Activated CD8-positive, alpha-beta T cell treated with anti-CD3 and anti-CD28 coated beads for 36 hours (primary cell): ENCODE results near the gene APPBP2. TPM values are rescaled to one million over a fixed set of nuclear protein-coding genes. Genes with fewer than 3 reads are reported as not detected.

ENCODE experiments used
- ATAC-seq: fragments of 200-7000 bp; cut with Tn5 transposase; one replicate; pipeline ENCODE4 v1.10.0; 2021; ENCODE audit warnings: mild to moderate bottlenecking, moderate library complexity
- CTCF ChIA-PET: fragments of 350-600 bp; sonication (Branson Sonifier 250); formaldehyde crosslinking; loops from one replicate; lab custom pipeline; 2021; ENCODE audit warnings: antibody characterized with exemption; lab: Charles Lee
- POLR2A ChIA-PET: fragments of 350-600 bp; sonication (Branson Sonifier 250); formaldehyde crosslinking; loops from one replicate; lab custom pipeline; 2021; ENCODE audit warnings: antibody characterized with exemption; lab: Charles Lee
- DNase-seq: peaks from one replicate; pipeline ENCODE4 v3.0.0-alpha.2; 2020
- H3K27ac Mint-ChIP-seq: one replicate; pipeline ENCODE4 v1.8.0; 2021; ENCODE audit warnings: mild to moderate bottlenecking, mixed read lengths
- H3K27me3 Mint-ChIP-seq: one replicate; pipeline ENCODE4 v1.8.0; 2021; ENCODE audit warnings: mixed read lengths
- H3K36me3 Mint-ChIP-seq: one replicate; pipeline ENCODE4 v1.8.0; 2021; ENCODE audit warnings: low read depth, mixed read lengths
- H3K4me1 Mint-ChIP-seq: one replicate; pipeline ENCODE4 v1.8.0; 2021; ENCODE audit warnings: low read depth, mixed read lengths
- H3K4me3 Mint-ChIP-seq: one replicate; pipeline ENCODE4 v1.8.0; 2021; ENCODE audit warnings: mild to moderate bottlenecking, moderate library complexity, mixed read lengths
- H3K9me3 Mint-ChIP-seq: one replicate; pipeline ENCODE4 v1.8.0; 2021; ENCODE audit warnings: mixed read lengths
- intact Hi-C: fragments of 100-400 bp; cut with micrococcal nuclease; formaldehyde crosslinking; loops from one replicate; pipeline ENCODE4 v1.10.0; 2022
- total RNA-seq, 2 experiments: library from RNA; stranded (reverse); gene quantifications; one replicate each; pipeline ENCODE4 v1.2.3, GENCODE V29; 2021
- TF ChIP-seq, protein P1 (sequence below): fragments of 200-600 bp; IDR thresholded peaks from one replicate; pipeline ENCODE4 v1.8.0; 2022; ENCODE audit warnings: antibody characterized with exemption, mild to moderate bottlenecking

The APPBP2 gene, protein sequence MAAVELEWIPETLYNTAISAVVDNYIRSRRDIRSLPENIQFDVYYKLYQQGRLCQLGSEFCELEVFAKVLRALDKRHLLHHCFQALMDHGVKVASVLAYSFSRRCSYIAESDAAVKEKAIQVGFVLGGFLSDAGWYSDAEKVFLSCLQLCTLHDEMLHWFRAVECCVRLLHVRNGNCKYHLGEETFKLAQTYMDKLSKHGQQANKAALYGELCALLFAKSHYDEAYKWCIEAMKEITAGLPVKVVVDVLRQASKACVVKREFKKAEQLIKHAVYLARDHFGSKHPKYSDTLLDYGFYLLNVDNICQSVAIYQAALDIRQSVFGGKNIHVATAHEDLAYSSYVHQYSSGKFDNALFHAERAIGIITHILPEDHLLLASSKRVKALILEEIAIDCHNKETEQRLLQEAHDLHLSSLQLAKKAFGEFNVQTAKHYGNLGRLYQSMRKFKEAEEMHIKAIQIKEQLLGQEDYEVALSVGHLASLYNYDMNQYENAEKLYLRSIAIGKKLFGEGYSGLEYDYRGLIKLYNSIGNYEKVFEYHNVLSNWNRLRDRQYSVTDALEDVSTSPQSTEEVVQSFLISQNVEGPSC
- total RNA-seq, result 10 to 100 TPM; 22.5 to 22.8 TPM

DNA sequence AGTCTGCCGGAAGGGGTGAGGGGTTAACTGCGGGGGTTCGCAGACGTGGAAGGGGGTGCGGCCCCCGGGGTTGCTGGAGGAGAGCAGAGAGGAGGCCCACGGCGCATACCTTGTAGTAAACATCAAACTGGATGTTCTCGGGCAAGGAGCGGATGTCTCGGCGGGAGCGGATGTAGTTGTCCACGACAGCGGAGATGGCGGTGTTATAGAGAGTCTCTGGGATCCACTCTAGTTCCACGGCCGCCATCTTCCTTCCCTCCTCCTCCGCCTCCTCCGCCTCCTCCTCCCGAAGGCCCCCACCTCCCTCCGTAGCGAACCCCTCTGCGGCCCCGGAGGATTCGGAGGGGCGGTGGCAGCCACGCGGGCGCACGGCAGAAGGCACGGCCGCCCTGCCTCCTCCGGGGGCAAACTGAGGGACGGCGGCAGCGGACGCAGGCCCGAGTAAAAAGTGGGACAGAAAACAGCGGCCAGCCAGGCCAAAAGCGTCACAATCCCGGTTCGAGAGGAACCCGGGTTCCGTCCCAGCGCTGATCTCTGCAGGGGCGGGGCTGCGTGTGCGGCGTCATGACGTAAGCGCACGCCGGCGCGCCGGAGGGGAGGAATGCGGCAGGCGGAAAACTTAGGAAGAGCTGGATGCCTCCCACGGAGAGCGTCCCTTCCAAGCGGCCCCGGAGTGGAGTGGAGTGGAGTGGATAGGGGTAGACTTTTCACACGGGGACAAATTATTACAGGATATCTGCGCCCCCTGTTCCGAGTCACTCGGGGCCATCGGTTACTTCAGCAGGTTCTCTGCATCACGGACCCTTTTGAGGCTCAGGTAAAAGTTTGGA lies at the start of gene APPBP2:
Gene APPBP2, minus strand, starts transcription at position 558 of the 830 bp plus-strand sequence. Its CDS starts 311 bp downstream, at position 247.
- Mint-ChIP-seq H3K27me3 (no peaks in the 10 kb centered on the region), H3K4me3 (peak within 1 kb of the TSS; percentile 99), H3K36me3 (peaks cover 6% of the 10 kb centered on the region), H3K4me1 (peaks cover 27% of the 10 kb centered on the region), H3K27ac (peak within 1 kb of the TSS; percentile 98), H3K9me3 (no peaks in the 10 kb centered on the region)
- ATAC-seq (peak; percentile 83), DNase-seq (peak; percentile 78)
- TF ChIP-seq, protein P1, sequence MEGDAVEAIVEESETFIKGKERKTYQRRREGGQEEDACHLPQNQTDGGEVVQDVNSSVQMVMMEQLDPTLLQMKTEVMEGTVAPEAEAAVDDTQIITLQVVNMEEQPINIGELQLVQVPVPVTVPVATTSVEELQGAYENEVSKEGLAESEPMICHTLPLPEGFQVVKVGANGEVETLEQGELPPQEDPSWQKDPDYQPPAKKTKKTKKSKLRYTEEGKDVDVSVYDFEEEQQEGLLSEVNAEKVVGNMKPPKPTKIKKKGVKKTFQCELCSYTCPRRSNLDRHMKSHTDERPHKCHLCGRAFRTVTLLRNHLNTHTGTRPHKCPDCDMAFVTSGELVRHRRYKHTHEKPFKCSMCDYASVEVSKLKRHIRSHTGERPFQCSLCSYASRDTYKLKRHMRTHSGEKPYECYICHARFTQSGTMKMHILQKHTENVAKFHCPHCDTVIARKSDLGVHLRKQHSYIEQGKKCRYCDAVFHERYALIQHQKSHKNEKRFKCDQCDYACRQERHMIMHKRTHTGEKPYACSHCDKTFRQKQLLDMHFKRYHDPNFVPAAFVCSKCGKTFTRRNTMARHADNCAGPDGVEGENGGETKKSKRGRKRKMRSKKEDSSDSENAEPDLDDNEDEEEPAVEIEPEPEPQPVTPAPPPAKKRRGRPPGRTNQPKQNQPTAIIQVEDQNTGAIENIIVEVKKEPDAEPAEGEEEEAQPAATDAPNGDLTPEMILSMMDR, result no peak
- intact Hi-C loops, result no loop called here
- CTCF ChIA-PET, result interaction anchor here (0.7 to 1.0 kb wide), 2 partner anchors 69 to 114 kb away, joined by 3 to 4 read pairs; no protein-coding TSS in a partner anchor
- POLR2A ChIA-PET, result interaction anchor here (0.7 to 1.1 kb wide), 4 partner anchors 74 to 151 kb away, joined by 3 to 8 read pairs (median 3); partner anchors contain the start of gene PPM1D

GRCh38 chr17:60573236-60574051 lies 47.4 kb upstream of the APPBP2 start:
- no peaks in the 10 kb centered on the region for H3K36me3 Mint-ChIP-seq
- TF ChIP-seq, protein P1, result no peak
- POLR2A ChIA-PET, result interaction anchor here (1.0 to 1.5 kb wide), 2 partner anchors 26 to 28 kb away, joined by 3 to 4 read pairs; no protein-coding TSS in a partner anchor
- intact Hi-C loops, result no loop called here
- CTCF ChIA-PET, result interaction anchor here (1.2 kb wide), 1 partner anchor 65 kb away, joined by 3 read pairs; no protein-coding TSS in a partner anchor
- H3K27ac Mint-ChIP-seq, result no peak overlapping the region
- H3K9me3 Mint-ChIP-seq, result no peaks in the 10 kb centered on the region
- no peak overlapping the region for H3K4me3 Mint-ChIP-seq
- ATAC-seq (no peak), DNase-seq (no peak)
- H3K4me1 Mint-ChIP-seq, result peaks cover 6% of the 10 kb centered on the region
- H3K27me3 Mint-ChIP-seq, result peaks cover 6% of the 10 kb centered on the region

GRCh38 chr17:60565233-60565632 lies 39.2 kb upstream of the APPBP2 start:
- intact Hi-C loops, result no loop called here
- ChIA-PET CTCF (interaction anchor here (0.6 to 1.6 kb wide), 2 partner anchors 10 to 73 kb away, joined by 3 to 6 read pairs; no protein-coding TSS in a partner anchor), POLR2A (no interaction called here)
- H3K36me3 Mint-ChIP-seq, result no peaks in the 10 kb centered on the region
- ATAC-seq (no peak), DNase-seq (no peak)
- H3K9me3 Mint-ChIP-seq, result no peaks in the 10 kb centered on the region
- no peaks in the 10 kb centered on the region for H3K27me3 Mint-ChIP-seq
- no peaks in the 10 kb centered on the region for H3K4me1 Mint-ChIP-seq
- no peak overlapping the region for H3K27ac Mint-ChIP-seq
- TF ChIP-seq, protein P1, result no peak
- no peak overlapping the region for H3K4me3 Mint-ChIP-seq

DNA sequence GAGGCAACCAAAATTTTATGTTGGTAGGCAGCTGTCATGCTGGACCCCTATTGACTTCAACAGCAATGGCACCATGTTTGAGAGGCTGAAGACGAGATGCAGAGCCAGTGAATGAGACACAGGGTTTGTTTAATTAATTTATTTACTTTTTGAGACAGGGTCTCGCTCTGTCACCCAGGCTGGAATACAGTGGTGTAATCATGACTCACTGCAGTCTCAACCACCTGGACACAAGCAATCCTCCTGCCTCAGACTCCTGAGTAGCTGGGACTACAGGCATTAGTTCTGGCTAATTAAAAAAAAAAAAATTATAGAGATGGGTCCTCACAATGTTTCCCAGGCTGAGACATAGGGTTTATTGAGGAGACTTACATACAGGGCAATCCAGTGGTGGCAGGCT lies 37.7 kb upstream of the APPBP2 start:
- no peaks in the 10 kb centered on the region for H3K4me1 Mint-ChIP-seq
- no peak for ATAC-seq
- no peaks in the 10 kb centered on the region for H3K9me3 Mint-ChIP-seq
- H3K4me3 Mint-ChIP-seq, result no peak overlapping the region
- H3K27me3 Mint-ChIP-seq, result no peaks in the 10 kb centered on the region
- H3K27ac Mint-ChIP-seq, result no peak overlapping the region
- intact Hi-C loops, result no loop called here
- H3K36me3 Mint-ChIP-seq, result no peaks in the 10 kb centered on the region
- ChIA-PET CTCF (no interaction called here), POLR2A (no interaction called here)
- TF ChIP-seq, protein P1, result no peak
- no peak for DNase-seq
